Vagina (tissue), 2 donors: ENCODE data around the gene ADARB2. TPM values are rescaled to one million over a fixed set of nuclear protein-coding genes. Genes with fewer than 3 reads are reported as not detected.

ENCODE experiments used
- DNase-seq, 2 donors: peaks; one replicate each; pipeline ENCODE4 v3.0.0-alpha.2; 2017; ENCODE audit errors: extremely low spot score in 2 of 2
- H3K27ac ChIP-seq: fragments of 200-600 bp; sonication (generic); one replicate; pipeline ENCODE4 v1.5.1; 2019
- H3K27me3 ChIP-seq: fragments of 200-600 bp; sonication (generic); one replicate; pipeline ENCODE4 v1.5.1; 2019
- H3K36me3 ChIP-seq, 2 donors: fragments of 200-600 bp; sonication (generic); one replicate each; pipeline ENCODE4 v1.5.1; 2017 to 2019
- H3K4me1 ChIP-seq: fragments of 200-600 bp; sonication (generic); one replicate; pipeline ENCODE4 v1.5.1; 2019
- H3K4me3 ChIP-seq, 2 donors: fragments of 200-600 bp; sonication (generic); 1 replicate in 1 of 2; 2 replicates in 1 of 2; pipeline ENCODE4 v1.5.1; 2016 to 2019
- H3K9me3 ChIP-seq: fragments of 200-600 bp; sonication (generic); one replicate; pipeline ENCODE4 v1.5.1; 2019
- POLR2A ChIP-seq, 2 donors: fragments of 450-650 bp; IDR thresholded peaks; one replicate each; pipeline ENCODE4 v1.6.1; 2017; ENCODE audit warnings: antibody characterized with exemption in 2 of 2, mild to moderate bottlenecking in 2 of 2, moderate library complexity in 2 of 2
- POLR2AphosphoS5 ChIP-seq, 2 donors: sonication (generic); formaldehyde crosslinking; IDR thresholded peaks; one replicate each; pipeline ENCODE4 v1.9.0; 2017; ENCODE audit warnings: antibody characterized with exemption in 2 of 2, mild to moderate bottlenecking in 2 of 2, low read depth in 1 of 2; ENCODE audit not compliant: insufficient read depth in 1 of 2
- intact Hi-C: fragments of 100-400 bp; cut with DNase I; formaldehyde crosslinking; loops from one replicate; pipeline ENCODE4 v1.15.1; 2023
- total RNA-seq: library from RNA; depleted of rRNA; stranded (reverse); fragments of >200 nt; gene quantifications from one replicate; pipeline ENCODE4 v1.2.3, GENCODE V29; 2016
- TF ChIP-seq, protein P1 (sequence below), 3 experiments: fragments of 450-650 bp in 2 of 3; fragments of 200-600 bp in 1 of 3; sonication (generic) in 1 of 3; IDR thresholded peaks; one replicate each; pipeline ENCODE4 v1.5.1; 2017 to 2019; ENCODE audit warnings: antibody characterized with exemption in 3 of 3, mild to moderate bottlenecking in 2 of 3, moderate library complexity in 2 of 3

Gene ADARB2
- 3.4 TPM for total RNA-seq

DNA sequence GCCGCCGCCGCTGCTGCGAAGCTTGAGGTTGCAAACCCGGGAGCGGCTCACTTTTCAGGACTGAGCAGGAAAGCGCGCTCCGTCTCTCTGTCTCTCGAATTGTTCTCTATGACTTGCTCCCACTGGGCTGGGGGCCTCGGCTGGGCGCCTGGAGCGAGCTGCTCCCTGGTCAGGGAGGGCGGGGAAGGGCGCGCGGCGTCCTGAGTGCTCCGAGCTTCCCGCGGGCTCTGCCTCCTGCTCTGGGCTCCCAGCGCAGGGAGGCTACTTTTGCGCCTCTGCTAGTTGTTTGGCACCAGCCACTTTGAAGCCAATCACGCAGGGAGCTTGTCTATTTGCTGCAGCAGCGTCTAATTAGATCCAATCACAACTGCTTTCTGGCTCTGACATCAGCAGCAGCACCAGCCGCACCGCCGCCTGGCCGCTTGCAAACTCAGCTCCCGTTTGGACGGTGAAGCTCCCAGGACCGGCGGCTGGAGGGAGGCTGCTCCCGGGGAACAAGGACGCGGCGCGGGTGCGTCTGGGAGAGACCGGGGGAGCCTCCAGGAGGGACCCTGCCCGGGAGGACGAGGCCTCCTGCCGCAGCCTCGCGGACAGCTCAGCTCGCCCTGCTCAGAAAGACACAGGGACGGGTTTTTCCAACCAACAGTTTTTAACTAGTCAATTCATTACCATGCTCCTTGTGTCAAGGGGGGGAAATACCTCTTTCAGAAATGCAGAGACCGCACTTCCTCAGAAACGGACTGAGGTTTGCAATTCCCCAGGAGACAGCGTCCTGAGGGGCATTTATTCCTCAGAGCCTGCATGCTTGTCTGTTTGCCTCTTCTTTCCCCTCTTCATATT, at the start of gene ADARB2:
ADARB2 (minus strand) TSS at position 304 of the 840 bp plus-strand sequence.
- no peaks in the 10 kb centered on the region for H3K36me3 ChIP-seq
- TF ChIP-seq POLR2A (IDR thresholded peaks at IDR 0.05), result no peak
- no peak for TF ChIP-seq POLR2AphosphoS5 (IDR thresholded peaks at IDR 0.05; ENCODE audit: insufficient read depth in 1 of 2, low read depth in 1 of 2)
- TF ChIP-seq, protein P1, sequence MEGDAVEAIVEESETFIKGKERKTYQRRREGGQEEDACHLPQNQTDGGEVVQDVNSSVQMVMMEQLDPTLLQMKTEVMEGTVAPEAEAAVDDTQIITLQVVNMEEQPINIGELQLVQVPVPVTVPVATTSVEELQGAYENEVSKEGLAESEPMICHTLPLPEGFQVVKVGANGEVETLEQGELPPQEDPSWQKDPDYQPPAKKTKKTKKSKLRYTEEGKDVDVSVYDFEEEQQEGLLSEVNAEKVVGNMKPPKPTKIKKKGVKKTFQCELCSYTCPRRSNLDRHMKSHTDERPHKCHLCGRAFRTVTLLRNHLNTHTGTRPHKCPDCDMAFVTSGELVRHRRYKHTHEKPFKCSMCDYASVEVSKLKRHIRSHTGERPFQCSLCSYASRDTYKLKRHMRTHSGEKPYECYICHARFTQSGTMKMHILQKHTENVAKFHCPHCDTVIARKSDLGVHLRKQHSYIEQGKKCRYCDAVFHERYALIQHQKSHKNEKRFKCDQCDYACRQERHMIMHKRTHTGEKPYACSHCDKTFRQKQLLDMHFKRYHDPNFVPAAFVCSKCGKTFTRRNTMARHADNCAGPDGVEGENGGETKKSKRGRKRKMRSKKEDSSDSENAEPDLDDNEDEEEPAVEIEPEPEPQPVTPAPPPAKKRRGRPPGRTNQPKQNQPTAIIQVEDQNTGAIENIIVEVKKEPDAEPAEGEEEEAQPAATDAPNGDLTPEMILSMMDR (IDR thresholded peaks at IDR 0.05), result no peak
- DNase-seq, result no peak
- H3K27ac ChIP-seq, result no peak within 1 kb of the TSS
- no peaks in the 10 kb centered on the region for H3K9me3 ChIP-seq
- peaks cover 3% of the 10 kb centered on the region for H3K27me3 ChIP-seq
- peaks cover 16% of the 10 kb centered on the region for H3K4me1 ChIP-seq
- peak within 1 kb of the TSS; percentile 18 for H3K4me3 ChIP-seq
- intact Hi-C loops, result no loop called here

DNA sequence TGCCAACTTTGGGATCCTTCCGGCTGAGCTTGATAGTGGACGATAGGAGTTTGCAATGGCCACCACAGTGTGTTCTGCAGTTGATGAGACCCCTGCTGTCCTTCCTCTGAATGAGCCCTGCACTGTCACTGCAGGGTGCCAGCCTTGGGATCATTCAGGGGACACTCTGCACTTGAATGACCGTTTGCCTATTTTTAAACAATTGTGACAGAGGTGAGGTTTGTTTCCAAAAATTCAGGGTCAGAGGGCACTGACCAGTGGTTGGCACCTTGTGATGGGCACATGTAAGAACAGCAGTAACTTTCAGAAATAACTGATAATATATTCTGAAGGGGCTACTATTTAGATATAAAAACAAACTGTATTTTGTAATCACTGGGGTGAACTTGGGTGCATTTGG, 48.5 kb upstream of the ADARB2 start:
- Histone ChIP-seq H3K36me3 (no peaks in the 10 kb centered on the region), H3K4me3 (no peak overlapping the region), H3K9me3 (no peaks in the 10 kb centered on the region), H3K27me3 (no peaks in the 10 kb centered on the region), H3K4me1 (no peaks in the 10 kb centered on the region), H3K27ac (no peak overlapping the region)
- TF ChIP-seq POLR2AphosphoS5 (IDR thresholded peaks at IDR 0.05; ENCODE audit: insufficient read depth in 1 of 2, low read depth in 1 of 2) (no peak), POLR2A (IDR thresholded peaks at IDR 0.05) (no peak)
- TF ChIP-seq, protein P1 (IDR thresholded peaks at IDR 0.05), result no peak
- intact Hi-C loops, result no loop called here
- DNase-seq, result no peak

DNA sequence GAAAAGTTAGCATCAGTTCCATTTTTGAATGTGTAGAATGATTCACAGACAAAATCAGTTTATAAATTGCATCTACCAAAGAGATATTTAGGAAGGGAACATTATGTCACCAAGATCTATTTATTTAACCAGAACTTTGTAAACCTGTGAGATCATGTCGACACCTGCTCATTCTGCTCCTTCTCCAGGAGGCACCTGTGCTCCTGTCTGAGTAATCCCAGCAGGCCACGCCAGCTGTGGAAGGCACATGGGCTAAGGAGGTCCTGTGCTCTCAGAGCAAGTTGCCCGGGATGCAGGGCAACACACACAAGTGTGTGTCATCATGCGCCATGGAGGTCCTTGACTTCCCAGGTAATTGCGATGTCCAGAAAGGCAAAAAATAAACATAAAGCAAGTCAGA, 45.5 kb upstream of the ADARB2 start:
- TF ChIP-seq POLR2A (IDR thresholded peaks at IDR 0.05) (no peak), POLR2AphosphoS5 (IDR thresholded peaks at IDR 0.05; ENCODE audit: insufficient read depth in 1 of 2, low read depth in 1 of 2) (no peak)
- TF ChIP-seq, protein P1 (IDR thresholded peaks at IDR 0.05), result no peak
- H3K36me3 ChIP-seq, result no peaks in the 10 kb centered on the region
- intact Hi-C loops, result no loop called here
- no peak overlapping the region for H3K27ac ChIP-seq
- no peak for DNase-seq
- H3K27me3 ChIP-seq, result no peaks in the 10 kb centered on the region
- no peaks in the 10 kb centered on the region for H3K9me3 ChIP-seq
- no peak overlapping the region for H3K4me3 ChIP-seq
- H3K4me1 ChIP-seq, result no peaks in the 10 kb centered on the region

DNA sequence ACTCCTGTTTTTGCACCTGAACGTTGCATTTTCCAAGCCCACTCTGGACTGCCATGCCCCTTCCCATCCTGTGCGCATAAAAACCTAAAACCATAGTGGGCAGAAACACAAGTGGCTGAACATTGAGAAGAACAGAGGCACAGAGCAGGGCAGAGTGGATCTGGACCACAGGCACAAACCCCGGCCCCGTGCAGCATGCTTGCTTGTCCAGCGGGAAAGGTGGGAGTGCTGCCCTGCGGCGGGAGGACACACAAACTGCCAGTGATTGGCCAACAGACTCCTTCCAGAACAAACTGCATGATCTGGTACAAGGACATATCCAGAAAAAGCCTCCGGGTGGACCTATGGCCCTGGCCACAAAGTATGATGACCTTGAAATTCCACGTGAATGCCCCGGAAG, 42.5 kb upstream of the ADARB2 start:
- no peaks in the 10 kb centered on the region for H3K27me3 ChIP-seq
- intact Hi-C loops, result no loop called here
- no peaks in the 10 kb centered on the region for H3K9me3 ChIP-seq
- no peak overlapping the region for H3K4me3 ChIP-seq
- no peaks in the 10 kb centered on the region for H3K4me1 ChIP-seq
- DNase-seq, result no peak
- no peaks in the 10 kb centered on the region for H3K36me3 ChIP-seq
- TF ChIP-seq, protein P1 (IDR thresholded peaks at IDR 0.05), result no peak
- no peak for TF ChIP-seq POLR2A (IDR thresholded peaks at IDR 0.05)
- H3K27ac ChIP-seq, result no peak overlapping the region

DNA sequence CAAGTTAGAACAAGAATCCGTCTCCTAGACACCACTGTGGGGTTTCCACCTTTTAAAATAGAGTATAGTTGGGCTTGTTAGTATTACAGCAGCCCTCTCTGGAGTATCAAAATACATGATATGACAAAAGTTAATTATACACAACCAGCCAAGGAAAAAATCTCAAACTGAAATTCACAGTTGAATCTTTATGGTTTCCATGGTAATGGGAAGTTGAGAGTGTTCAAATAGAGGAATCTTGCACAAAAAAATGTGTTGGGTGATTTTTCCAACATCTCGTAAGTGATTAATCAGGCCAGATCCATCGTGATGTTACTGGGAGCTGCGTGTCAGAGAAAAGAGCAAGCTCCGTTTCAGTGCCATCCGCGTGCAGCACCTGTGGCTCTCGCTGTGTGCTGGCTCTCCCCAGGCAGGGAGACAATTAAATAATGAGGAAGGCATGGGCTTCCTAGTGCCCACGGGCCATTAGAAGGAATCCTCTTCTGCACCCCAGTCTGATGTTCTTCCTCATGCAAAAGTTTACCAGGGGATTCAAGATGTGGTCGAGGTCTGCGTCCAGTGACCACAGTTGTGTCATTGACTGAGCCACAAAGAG, 41.1 kb upstream of the ADARB2 start:
- TF ChIP-seq, protein P1 (IDR thresholded peaks at IDR 0.05), result no peak
- TF ChIP-seq POLR2AphosphoS5 (IDR thresholded peaks at IDR 0.05; ENCODE audit: insufficient read depth in 1 of 2, low read depth in 1 of 2) (no peak), POLR2A (IDR thresholded peaks at IDR 0.05) (no peak)
- no peaks in the 10 kb centered on the region for H3K9me3 ChIP-seq
- H3K27ac ChIP-seq, result no peak overlapping the region
- DNase-seq, result no peak
- no peak overlapping the region for H3K4me3 ChIP-seq
- no peaks in the 10 kb centered on the region for H3K36me3 ChIP-seq
- no peaks in the 10 kb centered on the region for H3K27me3 ChIP-seq
- intact Hi-C loops, result no loop called here
- H3K4me1 ChIP-seq, result no peaks in the 10 kb centered on the region
